ENCODE measurements around the gene AKIRIN2.
A peak's percentile ranks its signal among the peaks of the same experiment; 100 is the strongest.
"Not testable (repeated sequence)": the region's sequence is repeated elsewhere in the genome, so short reads cannot be mapped to it uniquely, and the experiment has no call there.

Gene AKIRIN2

GRCh38 chr6:87716928-87717614 lies 15.0 kb upstream of the AKIRIN2 start:
- DNase-seq, result no peak

- DNase-seq, result no peak
Measured at GRCh38 chr6:87714093-87714842, 12.2 kb upstream of the AKIRIN2 start.

- not testable (repeated sequence) for DNase-seq
Measured at GRCh38 chr6:87712713-87713112, 10.7 kb upstream of the AKIRIN2 start.

- no peak for DNase-seq
Measured at GRCh38 chr6:87710090-87710489, 8.1 kb upstream of the AKIRIN2 start.

- DNase-seq, result not testable (repeated sequence)
Measured at GRCh38 chr6:87708581-87709427, 6.8 kb upstream of the AKIRIN2 start.

GRCh38 chr6:87706187-87706966 lies 4.3 kb upstream of the AKIRIN2 start:
- peak; percentile 12 for DNase-seq

- DNase-seq, result peak; percentile 13
Measured at GRCh38 chr6:87705070-87705691, 3.1 kb upstream of the AKIRIN2 start.

GRCh38 chr6:87703039-87703438 lies 1.0 kb upstream of the AKIRIN2 start:
- not testable (repeated sequence) for DNase-seq

- DNase-seq, result peak; percentile 65
Measured at GRCh38 chr6:87702589-87702945, 534 bp upstream of the AKIRIN2 start.

- peak; percentile 56 for DNase-seq
Measured at GRCh38 chr6:87701344-87701675, 723 bp downstream of the AKIRIN2 start.

GRCh38 chr6:87700397-87701343 lies 1.4 kb downstream of the AKIRIN2 start:
- peak; percentile 71 for DNase-seq

- no peak for DNase-seq
Measured at GRCh38 chr6:87699576-87699975, 2.5 kb downstream of the AKIRIN2 start.

- DNase-seq, result no peak
Measured at GRCh38 chr6:87698547-87699006, 3.5 kb downstream of the AKIRIN2 start.

- no peak for DNase-seq
Measured at GRCh38 chr6:87697581-87698546, 4.2 kb downstream of the AKIRIN2 start.

GRCh38 chr6:87696817-87697216 lies 5.2 kb downstream of the AKIRIN2 start:
- DNase-seq, result not testable (repeated sequence)

GRCh38 chr6:87692086-87692485 lies 9.9 kb downstream of the AKIRIN2 start:
- no peak for DNase-seq

GRCh38 chr6:87690441-87690840 lies 11.6 kb downstream of the AKIRIN2 start:
- DNase-seq, result no peak

GRCh38 chr6:87687893-87688292 lies 14.1 kb downstream of the AKIRIN2 start:
- not testable (repeated sequence) for DNase-seq

GRCh38 chr6:87687296-87687695 lies 14.7 kb downstream of the AKIRIN2 start:
- no peak for DNase-seq

All from DMS53 (cell line).